Cardiac septum (tissue), 1 donor: ENCODE results near the gene CST3. TPM values are rescaled to one million over a fixed set of nuclear protein-coding genes. Genes with fewer than 3 reads are reported as not detected.

Experiments
- DNase-seq: peaks from one replicate; pipeline ENCODE4 v3.0.0-alpha.2; 2020; ENCODE audit warnings: low spot score
- intact Hi-C: fragments of 100-400 bp; cut with DNase I; formaldehyde crosslinking; loops from one replicate; pipeline ENCODE4 v1.14.0; 2022
- total RNA-seq: library from RNA; stranded (reverse); fragmentation: NEBNext Ultra II Directional; extraction: Animal tissue kit (Norgen Biotek cat#: 25700); gene quantifications from one replicate; pipeline ENCODE4 v1.2.1, GENCODE V29; 2021
- donor health status: DM: no; HTN: no; CAD: no.

CST3 gene
- total RNA-seq, 1 donor from 2014 or later: 486 TPM

GRCh38 chr20:23584434-23585199 lies 53.1 kb downstream of the CST3 start:
- peak; percentile 60 for DNase-seq
- intact Hi-C loops: no loop called here

Other genes with a start within 250 kb of the CST3 start
- gene NAPB, start 216.5 kb downstream of the CST3 start, total RNA-seq: 6.1 TPM
- gene CSTL1, start 198.3 kb downstream of the CST3 start, total RNA-seq: not detected
- not detected for gene CST11, start 185.1 kb downstream of the CST3 start, total RNA-seq
- gene CST8, start 146.8 kb downstream of the CST3 start, total RNA-seq: not detected
- gene CST9L, start 69.5 kb downstream of the CST3 start, total RNA-seq: not detected
- not detected for gene CST9, start 32.0 kb downstream of the CST3 start, total RNA-seq
- gene CST4, start 51.1 kb upstream of the CST3 start, total RNA-seq: not detected
- gene CST1, start 113.0 kb upstream of the CST3 start, total RNA-seq: not detected
- not detected for gene CST2, start 188.8 kb upstream of the CST3 start, total RNA-seq
- gene CST5, start 241.8 kb upstream of the CST3 start, total RNA-seq: not detected